H1 (cell line): ENCODE measurements around the gene NFATC1. TPM values are rescaled to one million over a fixed set of nuclear protein-coding genes. Genes with fewer than 3 reads are reported as not detected.

ENCODE experiments used
- CTCF ChIA-PET: fragments of 300-600 bp; sonication (Branson Sonifier 250); formaldehyde crosslinking; loops from one replicate; lab custom pipeline; 2021; ENCODE audit not compliant: partially characterized antibody; lab: Charles Lee
- POLR2A ChIA-PET: fragments of 300-600 bp; sonication (Branson Sonifier 250); formaldehyde crosslinking; loops from one replicate; lab custom pipeline; 2021; ENCODE audit warnings: inconsistent platforms; ENCODE audit not compliant: partially characterized antibody; lab: Charles Lee
- DNase-seq, 2 experiments: peaks; one replicate each; pipeline versions ENCODE4 v3.0.0 to v3.0.0-alpha.2; 2010 to 2022; ENCODE audit warnings: low spot score in 2 of 2, low read depth in 1 of 2, mixed read lengths in 1 of 2
- FAIRE-seq: peaks from 2 replicates; lab custom pipeline; 2011; peaks lifted over from hg19 to GRCh38; lab: Jason Lieb, UNC
- H2AFZ ChIP-seq: 2 replicates; pipeline ENCODE4 v1.8.1; 2012; ENCODE audit warnings: low read length, inconsistent platforms
- H2AK5ac ChIP-seq: 2 replicates; pipeline ENCODE4 v1.6.1; 2013; ENCODE audit warnings: low read depth, low read length
- H2BK120ac ChIP-seq: replicated peaks from 2 replicates; pipeline ENCODE3; 2013; ENCODE audit warnings: low read depth, low read length, inconsistent platforms
- H2BK12ac ChIP-seq: 2 replicates; pipeline ENCODE4 v1.6.1; 2013; ENCODE audit warnings: low read depth, low read length
- H2BK15ac ChIP-seq: 2 replicates; pipeline ENCODE4 v1.6.1; 2013; ENCODE audit warnings: low read length
- H2BK20ac ChIP-seq: 2 replicates; pipeline ENCODE4 v1.6.1; 2013; ENCODE audit warnings: low read length
- H2BK5ac ChIP-seq: 2 replicates; pipeline ENCODE4 v1.6.1; 2013; ENCODE audit warnings: low read depth, low read length
- H3K14ac ChIP-seq: 2 replicates; pipeline ENCODE4 v1.6.1; 2013; ENCODE audit warnings: inconsistent platforms; ENCODE audit not compliant: insufficient read length
- H3K18ac ChIP-seq: 2 replicates; pipeline ENCODE4 v1.6.1; 2013; ENCODE audit warnings: low read length; ENCODE audit errors: extremely low read depth
- H3K23ac ChIP-seq: 2 replicates; pipeline ENCODE4 v1.6.1; 2013; ENCODE audit warnings: inconsistent platforms; ENCODE audit not compliant: insufficient read length
- H3K23me2 ChIP-seq: 2 replicates; pipeline ENCODE4 v1.6.1; 2013; ENCODE audit warnings: low read depth, low read length
- H3K27ac ChIP-seq: 2 replicates; pipeline ENCODE4 v1.6.1; 2011; ENCODE audit warnings: low read depth, low read length, inconsistent platforms
- H3K27me3 ChIP-seq, 4 experiments: replicated peaks in 1 of 4; 1 replicate in 1 of 4; 2 replicates in 3 of 4; pipeline versions ENCODE4 v1.6.1 to v1.8.1; 2011 to 2013; ENCODE audit warnings: low read length in 3 of 4, mild to moderate bottlenecking in 3 of 4, inconsistent platforms in 2 of 4, mixed read lengths in 2 of 4, moderate library complexity in 1 of 4; ENCODE audit not compliant: control insufficient read depth in 3 of 4, insufficient read depth in 3 of 4; ENCODE audit errors: extremely low read depth in 1 of 4
- H3K36me3 ChIP-seq, 4 experiments: 2 replicates each; pipeline versions ENCODE4 v1.6.1 to v1.8.1; 2011 to 2013; ENCODE audit warnings: mild to moderate bottlenecking in 4 of 4, low read length in 3 of 4, moderate library complexity in 2 of 4, control low read depth in 1 of 4, inconsistent platforms in 1 of 4; ENCODE audit not compliant: insufficient read depth in 4 of 4, control insufficient read depth in 2 of 4
- H3K4ac ChIP-seq: replicated peaks from 2 replicates; pipeline ENCODE3; 2013; ENCODE audit warnings: low read length, low read depth, mixed read lengths, inconsistent platforms; ENCODE audit not compliant: insufficient read length
- H3K4me1 ChIP-seq, 4 experiments: replicated peaks in 1 of 4; 1 replicate in 1 of 4; 2 replicates in 3 of 4; pipeline versions ENCODE4 v1.6.1 to v1.8.1; 2011 to 2013; ENCODE audit warnings: low read length in 3 of 4, inconsistent platforms in 2 of 4, mixed read lengths in 1 of 4; ENCODE audit not compliant: insufficient read depth in 4 of 4, control insufficient read depth in 3 of 4
- H3K4me2 ChIP-seq, 2 experiments: 2 replicates each; pipeline versions ENCODE4 v1.6.1 to v1.8.1; 2011 to 2013; ENCODE audit warnings: low read depth in 2 of 2, low read length in 2 of 2, control low read depth in 1 of 2, inconsistent platforms in 1 of 2, mild to moderate bottlenecking in 1 of 2; ENCODE audit not compliant: insufficient read depth in 1 of 2
- H3K4me3 ChIP-seq, 4 experiments: fragments of 200-600, 300-600 bp in 1 of 4; sonication (generic), shearing (Covaris generic), sonication (Bioruptor Twin) in 1 of 4; 2 replicates each; pipeline versions ENCODE4 v1.5.1 to v1.8.1; 2011 to 2016; ENCODE audit warnings: low read length in 4 of 4, low read depth in 3 of 4, control low read depth in 2 of 4, inconsistent platforms in 2 of 4, mild to moderate bottlenecking in 2 of 4, mixed read lengths in 1 of 4, moderate library complexity in 1 of 4; ENCODE audit not compliant: insufficient read depth in 2 of 4; ENCODE audit errors: extremely low read depth in 1 of 4
- H3K56ac ChIP-seq: replicated peaks from 2 replicates; pipeline ENCODE3; 2013; ENCODE audit warnings: low read depth, mild to moderate bottlenecking, mixed read lengths, low read length, inconsistent platforms; ENCODE audit not compliant: insufficient read length
- H3K79me1 ChIP-seq: 2 replicates; pipeline ENCODE4 v1.6.1; 2013; ENCODE audit warnings: low read depth, low read length, control low read depth
- H3K79me2 ChIP-seq, 2 experiments: 2 replicates each; pipeline versions ENCODE4 v1.6.1 to v1.8.1; 2012 to 2013; ENCODE audit warnings: low read length in 2 of 2, mild to moderate bottlenecking in 2 of 2, inconsistent platforms in 1 of 2; ENCODE audit not compliant: insufficient read depth in 2 of 2, control insufficient read depth in 1 of 2
- H3K9ac ChIP-seq, 4 experiments: replicated peaks in 1 of 4; 1 replicate in 1 of 4; 2 replicates in 3 of 4; pipeline versions ENCODE4 v1.6.1 to v1.8.1; 2011 to 2013; ENCODE audit warnings: low read depth in 3 of 4, low read length in 3 of 4, control low read depth in 2 of 4, mild to moderate bottlenecking in 2 of 4, moderate library complexity in 2 of 4, inconsistent platforms in 1 of 4; ENCODE audit errors: extremely low read depth in 1 of 4
- H3K9me3 ChIP-seq, 2 experiments: 2 replicates each; pipeline versions ENCODE4 v1.6.1 to v1.8.1; 2012 to 2013; ENCODE audit warnings: mild to moderate bottlenecking in 2 of 2, moderate library complexity in 2 of 2, control low read depth in 1 of 2, inconsistent platforms in 1 of 2, low read depth in 1 of 2, low read length in 1 of 2, mixed read lengths in 1 of 2; ENCODE audit not compliant: insufficient read depth in 2 of 2
- H4K20me1 ChIP-seq, 2 experiments: replicated peaks in 1 of 2; 2 replicates each; pipeline versions ENCODE3 to v1.8.1; 2011 to 2013; ENCODE audit warnings: inconsistent platforms in 2 of 2, low read length in 2 of 2, mild to moderate bottlenecking in 1 of 2; ENCODE audit not compliant: insufficient read depth in 2 of 2, control insufficient read depth in 1 of 2
- H4K5ac ChIP-seq: 2 replicates; pipeline ENCODE4 v1.6.1; 2013; ENCODE audit warnings: low read length, low read depth, mixed read lengths, inconsistent platforms; ENCODE audit not compliant: insufficient read length
- H4K8ac ChIP-seq: 2 replicates; pipeline ENCODE4 v1.8.0; 2013; ENCODE audit warnings: mild to moderate bottlenecking, moderate library complexity, low read length, inconsistent platforms; ENCODE audit not compliant: insufficient read depth; ENCODE audit errors: extremely low read depth
- H4K91ac ChIP-seq: replicated peaks from 2 replicates; pipeline ENCODE3; 2013; ENCODE audit warnings: low read length, mixed read lengths, inconsistent platforms; ENCODE audit not compliant: insufficient read length
- ASH2L ChIP-seq: fragments of 200-600, 300-600 bp; sonication (generic); IDR thresholded peaks from one replicate; pipeline ENCODE4 v1.7.1; 2017; ENCODE audit warnings: low read length
- CBX8 ChIP-seq: fragments of 300-800, 300-1000 bp; sonication (generic); IDR thresholded peaks from 2 replicates; pipeline ENCODE4 v1.7.1; 2016; ENCODE audit warnings: low read depth, low read length, borderline replicate concordance
- CHD2 ChIP-seq: IDR thresholded peaks from 2 replicates; pipeline ENCODE4 v1.6.1; 2012; ENCODE audit warnings: low read length, improper control_type of control experiment
- CREB1 ChIP-seq: IDR thresholded peaks from 2 replicates; pipeline ENCODE4 v1.6.1; 2012; ENCODE audit warnings: inconsistent platforms
- JUN ChIP-seq: IDR thresholded peaks from 2 replicates; pipeline ENCODE4 v1.6.1; 2011; ENCODE audit warnings: low read depth, mild to moderate bottlenecking, improper control_type of control experiment, low read length
- JUND ChIP-seq: IDR thresholded peaks from 2 replicates; pipeline ENCODE4 v1.6.1; 2011; ENCODE audit warnings: mild to moderate bottlenecking, improper control_type of control experiment, low read length
- KDM5A ChIP-seq: fragments of 200-600 bp; IDR thresholded peaks from 2 replicates; pipeline ENCODE4 v1.7.1; 2012; ENCODE audit warnings: mild to moderate bottlenecking, low read length, inconsistent platforms, mixed read lengths
- RFX5 ChIP-seq: IDR thresholded peaks from 2 replicates; pipeline ENCODE4 v1.6.1; 2011; ENCODE audit warnings: low read depth, low read length, improper control_type of control experiment, borderline replicate concordance
- SIN3A ChIP-seq, 2 experiments: IDR thresholded peaks in 1 of 2; conservative IDR thresholded peaks in 1 of 2; 2 replicates each; pipeline ENCODE4 v1.6.1; 2011 to 2012; ENCODE audit warnings: low read length in 2 of 2, improper control_type of control experiment in 1 of 2, low read depth in 1 of 2, mild to moderate bottlenecking in 1 of 2
- SRF ChIP-seq: IDR thresholded peaks from 2 replicates; pipeline ENCODE4 v1.6.1; 2011; ENCODE audit warnings: mild to moderate bottlenecking, low read depth, low read length, moderate library complexity
- WGBS, 2 experiments: shearing (Covaris generic) in 1 of 2; methylation state at CpG; one replicate each; pipeline versions ENCODE4 v1.1.6 to v1.1.7; 2013 to 2015; ENCODE audit warnings: low lambda C conversion rate in 2 of 2, mixed read lengths in 2 of 2, inconsistent platforms in 1 of 2, low coverage in 1 of 2, missing lambda C conversion rate in 1 of 2; ENCODE audit not compliant: insufficient replicate concordance in 2 of 2, insufficient coverage in 1 of 2, insufficient read length in 1 of 2; ENCODE audit errors: extremely low coverage in 1 of 2, missing lambda C conversion rate in 1 of 2; 5-methylcytosine and 5-hydroxymethylcytosine counted together
- polyA plus RNA-seq, 7 experiments: library from polyadenylated mRNA; depleted of rRNA in 3 of 7; stranded (reverse) in 5 of 7; unstranded in 2 of 7; fragments of >200 nt in 5 of 7; fragments of 200-250 nt in 2 of 7; gene quantifications; 1 replicate in 5 of 7; 2 replicates in 1 of 7; 4 replicates in 1 of 7; pipeline versions ENCODE4 v1.2.1 to v1.2.3, GENCODE V29; 2011 to 2013; ENCODE audit warnings: missing spikeins in 2 of 7, mixed read lengths in 2 of 7
- total RNA-seq: library from RNA; stranded (reverse); fragmentation: NEBNext Ultra II Directional; extraction: Animal tissue kit (Norgen Biotek cat#: 25700); gene quantifications from 2 replicates; pipeline ENCODE4 v1.2.1, GENCODE V29; 2021
- TF ChIP-seq, protein P1 (sequence below): IDR thresholded peaks from 2 replicates; pipeline ENCODE4 v1.6.1; 2011; ENCODE audit warnings: low read depth, mild to moderate bottlenecking, low read length; ENCODE audit not compliant: insufficient read depth
- TF ChIP-seq, protein P2 (sequence below): IDR thresholded peaks from 2 replicates; pipeline ENCODE4 v1.6.1; 2012; ENCODE audit warnings: low read length, inconsistent platforms

NFATC1 gene
- total and polyA plus RNA-seq, 2 of the 8 experiments (the other 6 are each of a cell fraction or from before 2014, with no cell fraction given), result 2.0 to 6.6 TPM

DNA sequence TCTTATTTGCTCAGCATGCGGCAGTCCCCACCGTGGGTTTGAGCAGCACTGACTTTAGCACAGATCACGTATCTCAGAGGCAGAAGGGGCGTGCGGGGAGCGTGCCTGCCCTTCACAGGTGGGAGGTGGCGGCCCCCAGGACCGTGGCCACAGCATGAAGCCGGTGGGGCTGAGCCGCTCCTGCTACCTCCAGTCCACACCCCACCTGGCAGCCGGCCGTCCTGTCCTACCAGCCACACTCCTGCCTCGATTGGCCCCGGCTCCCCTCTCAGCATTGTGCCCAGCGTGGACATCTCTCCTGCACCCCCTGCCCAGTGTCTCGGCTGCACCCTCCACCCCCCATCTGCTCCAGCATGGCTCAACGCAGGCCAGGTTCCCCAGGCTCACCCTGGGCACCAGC is 73.6 kb downstream of the NFATC1 start:
- WGBS, 2 experiments, result 90% methylated on average over 14 of the region's 17 CpGs; no CpG with 5 or more reads in 1 of the 2 experiments
- H3K4me2 ChIP-seq, result no peak overlapping the region
- no peaks in the 10 kb centered on the region for H4K20me1 ChIP-seq
- H3K23ac ChIP-seq, result no peak overlapping the region
- H2AFZ ChIP-seq, result no peak overlapping the region
- H3K9me3 ChIP-seq, result no peaks in the 10 kb centered on the region; a peak in 1 of 4 replicates
- FAIRE-seq, result no peak
- peaks cover 0 to 7% (median 4%) of the 10 kb centered on the region in 4 experiments; a peak in 6 of 7 replicates for H3K4me1 ChIP-seq
- no peaks in the 10 kb centered on the region for H3K36me3 ChIP-seq
- no peak overlapping the region for H2BK12ac ChIP-seq
- H3K79me2 ChIP-seq, result no peaks in the 10 kb centered on the region
- no peak overlapping the region for H2BK120ac ChIP-seq
- no peak for DNase-seq
- no peak overlapping the region for H3K4me3 ChIP-seq
- POLR2A ChIA-PET, result no interaction called here
- H3K27me3 ChIP-seq, result no peaks in the 10 kb centered on the region
- H3K14ac ChIP-seq, result no peak overlapping the region
- H3K23me2 ChIP-seq, result no peaks in the 10 kb centered on the region
- no peak overlapping the region for H4K8ac ChIP-seq
- no peak overlapping the region for H2BK20ac ChIP-seq
- H3K79me1 ChIP-seq, result no peaks in the 10 kb centered on the region
- no peak overlapping the region for H2BK5ac ChIP-seq
- no peak overlapping the region for H3K9ac ChIP-seq
- H3K27ac ChIP-seq, result no peak overlapping the region
- CTCF ChIA-PET, result no interaction called here
- H2AK5ac ChIP-seq, result no peak overlapping the region
- no peak overlapping the region for H2BK15ac ChIP-seq
- no peak overlapping the region for H4K91ac ChIP-seq
- no peak overlapping the region for H3K4ac ChIP-seq
- H3K56ac ChIP-seq, result no peak overlapping the region
- H4K5ac ChIP-seq, result no peak overlapping the region
- no peak overlapping the region for H3K18ac ChIP-seq
- TF ChIP-seq JUN, result no peak
- TF ChIP-seq SIN3A (conservative IDR thresholded peaks at IDR 0.05 in 1 of 2, IDR thresholded peaks at IDR 0.05 in 1 of 2; ENCODE audit: low read depth in 1 of 2, low read length in 2 of 2), result no peak
- TF ChIP-seq JUND, result no peak
- TF ChIP-seq CREB1, result no peak
- TF ChIP-seq, protein P1, sequence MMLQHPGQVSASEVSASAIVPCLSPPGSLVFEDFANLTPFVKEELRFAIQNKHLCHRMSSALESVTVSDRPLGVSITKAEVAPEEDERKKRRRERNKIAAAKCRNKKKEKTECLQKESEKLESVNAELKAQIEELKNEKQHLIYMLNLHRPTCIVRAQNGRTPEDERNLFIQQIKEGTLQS, result no peak
- TF ChIP-seq, protein P2, sequence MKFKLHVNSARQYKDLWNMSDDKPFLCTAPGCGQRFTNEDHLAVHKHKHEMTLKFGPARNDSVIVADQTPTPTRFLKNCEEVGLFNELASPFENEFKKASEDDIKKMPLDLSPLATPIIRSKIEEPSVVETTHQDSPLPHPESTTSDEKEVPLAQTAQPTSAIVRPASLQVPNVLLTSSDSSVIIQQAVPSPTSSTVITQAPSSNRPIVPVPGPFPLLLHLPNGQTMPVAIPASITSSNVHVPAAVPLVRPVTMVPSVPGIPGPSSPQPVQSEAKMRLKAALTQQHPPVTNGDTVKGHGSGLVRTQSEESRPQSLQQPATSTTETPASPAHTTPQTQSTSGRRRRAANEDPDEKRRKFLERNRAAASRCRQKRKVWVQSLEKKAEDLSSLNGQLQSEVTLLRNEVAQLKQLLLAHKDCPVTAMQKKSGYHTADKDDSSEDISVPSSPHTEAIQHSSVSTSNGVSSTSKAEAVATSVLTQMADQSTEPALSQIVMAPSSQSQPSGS, result no peak
- no peak for TF ChIP-seq SRF
- no peak for TF ChIP-seq ASH2L
- no peak for TF ChIP-seq KDM5A
- TF ChIP-seq CBX8, result no peak
- TF ChIP-seq CHD2, result no peak
- TF ChIP-seq RFX5, result no peak
